GM21367 (cell line): ENCODE measurements around the gene VAMP2.

ENCODE experiments used
- ATAC-seq: cut with Tn5 transposase; IDR thresholded peaks from one replicate; pipeline ENCODE4 v1.9.1; 2021; ENCODE audit not compliant: unreplicated experiment

The VAMP2 gene

GRCh38 chr17:8155996-8156245 is 6.8 kb downstream of the VAMP2 start:
- ATAC-seq: no peak

- ATAC-seq: no peak
Observed at GRCh38 chr17:8155231-8155995, 7.3 kb downstream of the VAMP2 start.

- no peak for ATAC-seq
Observed at GRCh38 chr17:8154608-8155155, 8.1 kb downstream of the VAMP2 start.

GRCh38 chr17:8153957-8154607 is 8.7 kb downstream of the VAMP2 start:
- ATAC-seq: no peak

GRCh38 chr17:8153525-8153956 is 9.2 kb downstream of the VAMP2 start:
- ATAC-seq: no peak

GRCh38 chr17:8153031-8153451 is 9.7 kb downstream of the VAMP2 start:
- no peak for ATAC-seq

- ATAC-seq: no peak
Observed at GRCh38 chr17:8152112-8152775, 10.5 kb downstream of the VAMP2 start, which contains the start of gene PER1. Gene PER1 (minus strand): TSS chr17:8152404. CDS start chr17:8150706, 1,698 bp downstream.

- ATAC-seq: no peak
Observed at GRCh38 chr17:8151641-8152111, 11.1 kb downstream of the VAMP2 start.

- ATAC-seq: peak; percentile 32
Observed at GRCh38 chr17:8151120-8151640, 11.6 kb downstream of the VAMP2 start.

- ATAC-seq: no peak
Observed at GRCh38 chr17:8150194-8151119, 12.3 kb downstream of the VAMP2 start.

- ATAC-seq: no peak
Observed at GRCh38 chr17:8149419-8150193, 13.1 kb downstream of the VAMP2 start.

GRCh38 chr17:8148560-8148959 is 14.2 kb downstream of the VAMP2 start:
- no peak for ATAC-seq

GRCh38 chr17:8147805-8148404 is 14.8 kb downstream of the VAMP2 start:
- no peak for ATAC-seq

- no peak for ATAC-seq
Observed at GRCh38 chr17:8147141-8147804, 15.5 kb downstream of the VAMP2 start.

GRCh38 chr17:8146381-8147140 is 16.2 kb downstream of the VAMP2 start:
- ATAC-seq: no peak

GRCh38 chr17:8145811-8146210 is 16.9 kb downstream of the VAMP2 start:
- ATAC-seq: no peak

- ATAC-seq: no peak
Observed at GRCh38 chr17:8144401-8145231, 18.1 kb downstream of the VAMP2 start.
